GM12878 (cell line): Measurements from ENCODE around the gene CNIH1. TPM values are rescaled to one million over a fixed set of nuclear protein-coding genes. Genes with fewer than 3 reads are reported as not detected.

ENCODE experiments used
- CHD1 ChIP-seq: IDR thresholded peaks from 2 replicates; pipeline ENCODE4 v1.6.1; 2012; ENCODE audit warnings: low read depth, low read length, improper control_type of control experiment
- CHD4 ChIP-seq: fragments of 200-600 bp; sonication (generic); IDR thresholded peaks from 2 replicates; pipeline ENCODE4 v1.6.1; 2016; ENCODE audit warnings: mild to moderate bottlenecking
- POLR2A ChIP-seq: IDR thresholded peaks from 2 replicates; pipeline ENCODE4 v1.6.1; 2011; ENCODE audit warnings: low read depth, mild to moderate bottlenecking, low read length
- polyA plus RNA-seq, 11 experiments: library from polyadenylated mRNA; depleted of rRNA in 4 of 11; unstranded in 6 of 11; stranded (reverse) in 5 of 11; fragments of >200 nt; fragmentation: Nextera tagmentation in 4 of 11; fragmentation: Illumina TruSeq in 1 of 11; extraction: Ambion mirVana in 4 of 11; extraction: Trizol in 1 of 11; gene quantifications; 1 replicate in 1 of 11; 2 replicates in 10 of 11; pipeline versions ENCODE4 v1.2.1 to v1.2.3, GENCODE V29; 2011 to 2016; ENCODE audit warnings: inconsistent platforms in 2 of 11, missing spikeins in 2 of 11, low read depth in 1 of 11
- total RNA-seq, 4 experiments: library from RNA; depleted of rRNA in 3 of 4; stranded (reverse); fragments of >200 nt in 3 of 4; fragmentation: Illumina TruSeq in 1 of 4; extraction: Trizol in 1 of 4; gene quantifications; 2 replicates each; pipeline versions ENCODE4 v1.2.1 to v1.2.3, GENCODE V29; 2013 to 2021
- TF ChIP-seq, protein P1 (sequence below), 3 experiments: IDR thresholded peaks in 2 of 3; conservative IDR thresholded peaks in 1 of 3; 2 replicates each; pipeline ENCODE4 v1.5.1; 2011; ENCODE audit warnings: low read depth in 3 of 3, low read length in 3 of 3, mild to moderate bottlenecking in 3 of 3, control low read depth in 2 of 3, moderate library complexity in 2 of 3, inconsistent platforms in 1 of 3, mixed read lengths in 1 of 3; ENCODE audit not compliant: control insufficient read depth in 2 of 3, insufficient read depth in 1 of 3; ENCODE audit errors: extremely low read depth in 1 of 3
- TF ChIP-seq, protein P2 (sequence below): fragments of 450-650 bp; IDR thresholded peaks from 2 replicates; pipeline ENCODE4 v1.6.1; 2016; ENCODE audit warnings: mild to moderate bottlenecking, moderate library complexity, borderline replicate concordance
- TF ChIP-seq, protein P3 (sequence below): fragments of 450-650 bp; IDR thresholded peaks from 2 replicates; pipeline ENCODE4 v1.6.1; 2018; ENCODE audit warnings: borderline replicate concordance, mild to moderate bottlenecking; ENCODE audit not compliant: partially characterized antibody

Gene CNIH1
- total and polyA plus RNA-seq, 10 of the 15 experiments (the other 5 are each of a cell fraction or from before 2014, with no cell fraction given) = 48.9 to 274 (median 110) TPM

DNA sequence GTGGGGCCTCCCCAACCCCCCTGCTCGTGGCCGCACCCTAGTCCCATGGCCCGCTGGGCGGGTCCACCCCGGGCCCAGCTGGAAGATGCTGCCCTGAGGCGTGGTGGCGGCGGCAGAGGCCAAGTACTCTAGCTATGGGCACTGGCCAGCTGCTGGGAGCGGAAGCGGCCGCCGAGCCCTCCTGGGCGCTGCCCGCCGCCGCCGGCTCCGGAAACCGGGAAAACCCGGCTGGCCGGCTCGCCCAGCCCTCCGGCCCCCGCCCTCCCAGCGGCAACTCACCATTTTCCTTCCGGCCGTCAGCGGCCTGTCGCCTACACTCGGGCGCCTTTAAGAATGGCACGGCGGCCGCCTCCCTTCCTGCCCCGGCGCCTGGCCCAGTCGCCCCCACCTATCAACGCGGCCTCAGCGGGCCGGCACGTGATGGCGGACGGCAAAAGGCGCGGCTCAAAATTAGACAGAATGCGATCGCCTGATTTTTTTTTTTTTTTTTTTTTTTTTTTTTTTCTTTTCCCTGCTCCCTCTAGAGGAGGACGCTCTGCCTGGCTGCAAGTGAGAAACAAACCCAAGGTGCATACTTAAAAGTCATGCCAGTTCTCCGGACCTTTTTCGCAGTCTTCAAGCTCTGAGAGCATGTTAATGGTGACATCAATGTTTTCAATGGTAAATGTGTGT lies 47.6 kb upstream of the CNIH1 start, which contains the start of gene GMFB (continued):
- TF ChIP-seq, protein P1, sequence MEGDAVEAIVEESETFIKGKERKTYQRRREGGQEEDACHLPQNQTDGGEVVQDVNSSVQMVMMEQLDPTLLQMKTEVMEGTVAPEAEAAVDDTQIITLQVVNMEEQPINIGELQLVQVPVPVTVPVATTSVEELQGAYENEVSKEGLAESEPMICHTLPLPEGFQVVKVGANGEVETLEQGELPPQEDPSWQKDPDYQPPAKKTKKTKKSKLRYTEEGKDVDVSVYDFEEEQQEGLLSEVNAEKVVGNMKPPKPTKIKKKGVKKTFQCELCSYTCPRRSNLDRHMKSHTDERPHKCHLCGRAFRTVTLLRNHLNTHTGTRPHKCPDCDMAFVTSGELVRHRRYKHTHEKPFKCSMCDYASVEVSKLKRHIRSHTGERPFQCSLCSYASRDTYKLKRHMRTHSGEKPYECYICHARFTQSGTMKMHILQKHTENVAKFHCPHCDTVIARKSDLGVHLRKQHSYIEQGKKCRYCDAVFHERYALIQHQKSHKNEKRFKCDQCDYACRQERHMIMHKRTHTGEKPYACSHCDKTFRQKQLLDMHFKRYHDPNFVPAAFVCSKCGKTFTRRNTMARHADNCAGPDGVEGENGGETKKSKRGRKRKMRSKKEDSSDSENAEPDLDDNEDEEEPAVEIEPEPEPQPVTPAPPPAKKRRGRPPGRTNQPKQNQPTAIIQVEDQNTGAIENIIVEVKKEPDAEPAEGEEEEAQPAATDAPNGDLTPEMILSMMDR (IDR thresholded peaks at IDR 0.05 in 2 of 3, conservative IDR thresholded peaks at IDR 0.05 in 1 of 3; ENCODE audit: control insufficient read depth in 2 of 3, extremely low read depth in 1 of 3, insufficient read depth in 1 of 3, low read depth in 3 of 3, low read length in 3 of 3) = peak; percentile 27 to 37 (median 34); a peak in 4 of 6 replicates
- TF ChIP-seq CHD4 = no peak
- TF ChIP-seq, protein P2, sequence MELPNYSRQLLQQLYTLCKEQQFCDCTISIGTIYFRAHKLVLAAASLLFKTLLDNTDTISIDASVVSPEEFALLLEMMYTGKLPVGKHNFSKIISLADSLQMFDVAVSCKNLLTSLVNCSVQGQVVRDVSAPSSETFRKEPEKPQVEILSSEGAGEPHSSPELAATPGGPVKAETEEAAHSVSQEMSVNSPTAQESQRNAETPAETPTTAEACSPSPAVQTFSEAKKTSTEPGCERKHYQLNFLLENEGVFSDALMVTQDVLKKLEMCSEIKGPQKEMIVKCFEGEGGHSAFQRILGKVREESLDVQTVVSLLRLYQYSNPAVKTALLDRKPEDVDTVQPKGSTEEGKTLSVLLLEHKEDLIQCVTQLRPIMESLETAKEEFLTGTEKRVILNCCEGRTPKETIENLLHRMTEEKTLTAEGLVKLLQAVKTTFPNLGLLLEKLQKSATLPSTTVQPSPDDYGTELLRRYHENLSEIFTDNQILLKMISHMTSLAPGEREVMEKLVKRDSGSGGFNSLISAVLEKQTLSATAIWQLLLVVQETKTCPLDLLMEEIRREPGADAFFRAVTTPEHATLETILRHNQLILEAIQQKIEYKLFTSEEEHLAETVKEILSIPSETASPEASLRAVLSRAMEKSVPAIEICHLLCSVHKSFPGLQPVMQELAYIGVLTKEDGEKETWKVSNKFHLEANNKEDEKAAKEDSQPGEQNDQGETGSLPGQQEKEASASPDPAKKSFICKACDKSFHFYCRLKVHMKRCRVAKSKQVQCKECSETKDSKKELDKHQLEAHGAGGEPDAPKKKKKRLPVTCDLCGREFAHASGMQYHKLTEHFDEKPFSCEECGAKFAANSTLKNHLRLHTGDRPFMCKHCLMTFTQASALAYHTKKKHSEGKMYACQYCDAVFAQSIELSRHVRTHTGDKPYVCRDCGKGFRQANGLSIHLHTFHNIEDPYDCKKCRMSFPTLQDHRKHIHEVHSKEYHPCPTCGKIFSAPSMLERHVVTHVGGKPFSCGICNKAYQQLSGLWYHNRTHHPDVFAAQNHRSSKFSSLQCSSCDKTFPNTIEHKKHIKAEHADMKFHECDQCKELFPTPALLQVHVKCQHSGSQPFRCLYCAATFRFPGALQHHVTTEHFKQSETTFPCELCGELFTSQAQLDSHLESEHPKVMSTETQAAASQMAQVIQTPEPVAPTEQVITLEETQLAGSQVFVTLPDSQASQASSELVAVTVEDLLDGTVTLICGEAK = no peak
- TF ChIP-seq, protein P3, sequence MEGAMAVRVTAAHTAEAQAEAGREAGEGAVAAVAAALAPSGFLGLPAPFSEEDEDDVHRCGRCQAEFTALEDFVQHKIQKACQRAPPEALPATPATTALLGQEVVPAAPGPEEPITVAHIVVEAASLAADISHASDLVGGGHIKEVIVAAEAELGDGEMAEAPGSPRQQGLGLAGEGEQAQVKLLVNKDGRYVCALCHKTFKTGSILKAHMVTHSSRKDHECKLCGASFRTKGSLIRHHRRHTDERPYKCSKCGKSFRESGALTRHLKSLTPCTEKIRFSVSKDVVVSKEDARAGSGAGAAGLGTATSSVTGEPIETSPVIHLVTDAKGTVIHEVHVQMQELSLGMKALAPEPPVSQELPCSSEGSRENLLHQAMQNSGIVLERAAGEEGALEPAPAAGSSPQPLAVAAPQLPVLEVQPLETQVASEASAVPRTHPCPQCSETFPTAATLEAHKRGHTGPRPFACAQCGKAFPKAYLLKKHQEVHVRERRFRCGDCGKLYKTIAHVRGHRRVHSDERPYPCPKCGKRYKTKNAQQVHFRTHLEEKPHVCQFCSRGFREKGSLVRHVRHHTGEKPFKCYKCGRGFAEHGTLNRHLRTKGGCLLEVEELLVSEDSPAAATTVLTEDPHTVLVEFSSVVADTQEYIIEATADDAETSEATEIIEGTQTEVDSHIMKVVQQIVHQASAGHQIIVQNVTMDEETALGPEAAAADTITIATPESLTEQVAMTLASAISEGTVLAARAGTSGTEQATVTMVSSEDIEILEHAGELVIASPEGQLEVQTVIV = peak; percentile 59
- no peak for TF ChIP-seq CHD1
- peak; percentile 88 for TF ChIP-seq POLR2A
